Measurements from ENCODE around the gene ANKS1A. TPM values are rescaled to one million over a fixed set of nuclear protein-coding genes. Genes with fewer than 3 reads are reported as not detected.

Gene ANKS1A
- total and polyA plus RNA-seq, 7 donors: 3.9 to 12.4 (median 6.1) TPM

GRCh38 chr6:34871853-34872252 is 17.2 kb upstream of the ANKS1A start:
- H3K27me3 ChIP-seq (ENCODE audit: insufficient read depth in 3 of 3, low read length in 2 of 3): no peaks in the 10 kb centered on the region
- intact Hi-C loops (cut with DNase I): no loop called here
- ATAC-seq (no peak), DNase-seq (no peak)
- no peaks in the 10 kb centered on the region for H3K9me3 ChIP-seq
- H3K36me3 ChIP-seq (ENCODE audit: insufficient read depth in 1 of 2, low read depth in 1 of 2): peaks cover 8 to 98% of the 10 kb centered on the region in 2 donors
- no peaks in the 10 kb centered on the region for H3K4me1 ChIP-seq
- TF ChIP-seq CTCF (IDR thresholded peaks at IDR 0.05): no peak
- no peak overlapping the region for H3K27ac ChIP-seq
- 63 to 89% (median 82%) methylated on average over 4 of the region's 4 CpGs for WGBS, 3 donors
- no peak overlapping the region for H3K4me3 ChIP-seq

- H3K27ac ChIP-seq: no peak overlapping the region
- H3K27me3 ChIP-seq (ENCODE audit: insufficient read depth in 3 of 3, low read length in 2 of 3): no peaks in the 10 kb centered on the region
- DNase-seq: no peak
- no peak overlapping the region for H3K4me3 ChIP-seq
- H3K36me3 ChIP-seq (ENCODE audit: insufficient read depth in 1 of 2, low read depth in 1 of 2): peaks cover 8 to 98% of the 10 kb centered on the region in 2 donors
- intact Hi-C loops (cut with DNase I): no loop called here
- no peaks in the 10 kb centered on the region for H3K9me3 ChIP-seq
- 42 to 48% (median 46%) methylated on average over 1 of the region's 1 CpG for WGBS, 3 donors
- TF ChIP-seq CTCF (IDR thresholded peaks at IDR 0.05): no peak
- no peak for ATAC-seq
- H3K4me1 ChIP-seq: no peaks in the 10 kb centered on the region
Measured at GRCh38 chr6:34872332-34872731, 16.7 kb upstream of the ANKS1A start.

DNA sequence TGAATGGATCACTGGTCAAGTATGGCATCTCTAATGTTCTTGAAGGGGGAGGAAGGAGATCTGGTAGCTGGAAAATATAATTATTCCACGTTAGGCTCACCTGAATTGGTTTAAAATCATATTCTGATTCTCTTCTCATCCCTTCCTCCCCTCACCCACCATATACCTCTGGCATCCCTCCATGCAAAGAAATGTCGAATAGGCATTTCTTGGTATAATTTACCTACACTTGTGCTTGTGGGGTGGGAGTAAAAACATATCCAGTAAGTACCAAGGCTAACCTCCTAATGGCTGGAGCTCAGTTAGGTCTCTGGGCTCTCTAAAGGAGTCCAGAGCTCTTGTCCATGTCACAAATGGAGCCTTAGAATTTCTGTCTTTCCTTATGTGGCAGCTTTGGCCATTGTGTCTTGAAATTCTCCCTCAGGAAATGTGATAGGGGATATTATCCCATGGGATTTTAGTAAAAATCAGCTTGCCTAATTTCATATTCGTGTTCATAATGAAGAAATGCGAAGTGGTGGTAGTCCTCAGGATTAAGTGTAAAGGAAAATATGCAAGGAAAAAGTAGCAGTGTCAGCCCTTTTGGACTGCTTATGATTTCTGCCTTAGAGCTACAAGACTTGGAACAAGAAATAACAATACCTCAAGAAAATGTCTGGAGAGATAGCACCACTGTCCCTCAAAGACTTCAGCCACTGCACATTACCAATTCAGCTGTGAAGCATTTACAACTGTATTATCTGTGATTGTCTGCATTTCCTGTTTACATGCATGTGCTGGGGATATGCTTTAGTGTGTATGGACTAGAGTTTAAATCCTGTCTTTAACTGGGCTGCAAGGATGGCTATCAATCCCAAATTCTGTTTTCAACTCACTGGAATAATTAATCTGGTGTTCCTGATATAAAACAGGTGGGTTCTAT is 13.5 kb upstream of the ANKS1A start:
- H3K9me3 ChIP-seq: no peaks in the 10 kb centered on the region
- no peaks in the 10 kb centered on the region for H3K27me3 ChIP-seq (ENCODE audit: insufficient read depth in 3 of 3, low read length in 2 of 3)
- TF ChIP-seq CTCF (IDR thresholded peaks at IDR 0.05): no peak
- intact Hi-C loops (cut with DNase I): no loop called here
- 79 to 89% (median 88%) methylated on average over 4 of the region's 4 CpGs for WGBS, 3 donors
- no peak overlapping the region for H3K27ac ChIP-seq
- H3K4me3 ChIP-seq: no peak overlapping the region
- DNase-seq (no peak), ATAC-seq (no peak)
- no peaks in the 10 kb centered on the region for H3K4me1 ChIP-seq
- H3K36me3 ChIP-seq (ENCODE audit: insufficient read depth in 1 of 2, low read depth in 1 of 2): peaks cover 13 to 100% of the 10 kb centered on the region in 2 donors

- Histone ChIP-seq H3K9me3 (no peaks in the 10 kb centered on the region), H3K27me3 (ENCODE audit: insufficient read depth in 3 of 3, low read length in 2 of 3) (no peaks in the 10 kb centered on the region), H3K36me3 (ENCODE audit: insufficient read depth in 1 of 2, low read depth in 1 of 2) (peaks cover 13 to 100% of the 10 kb centered on the region in 2 donors), H3K4me1 (no peaks in the 10 kb centered on the region), H3K4me3 (no peak overlapping the region), H3K27ac (no peak overlapping the region)
- ATAC-seq (no peak), DNase-seq (no peak)
- no peak for TF ChIP-seq CTCF (IDR thresholded peaks at IDR 0.05)
- intact Hi-C loops (cut with DNase I): no loop called here
- WGBS, 3 donors: 84 to 96% (median 87%) methylated on average over 3 of the region's 3 CpGs
Measured at GRCh38 chr6:34876472-34876871, 12.6 kb upstream of the ANKS1A start.
